WERI-Rb-1 (cell line): ENCODE data around the gene ARID1B.

Experiments
- DNase-seq: peaks from one replicate; pipeline ENCODE4 v3.0.0-alpha.2; 2020
- H3K27ac ChIP-seq: fragments of 250-450 bp; sonication (Bioruptor Pico); 2 replicates; pipeline ENCODE4 v1.5.1; 2020; ENCODE audit warnings: mild to moderate bottlenecking, moderate library complexity
- H3K27me3 ChIP-seq: fragments of 250-450 bp; sonication (Bioruptor Pico); 2 replicates; pipeline ENCODE4 v1.5.1; 2021; ENCODE audit warnings: mild to moderate bottlenecking, low read depth, moderate library complexity; ENCODE audit not compliant: insufficient read depth, severe bottlenecking
- H3K36me3 ChIP-seq: fragments of 250-450 bp; sonication (Bioruptor Pico); 2 replicates; pipeline ENCODE4 v1.5.1; 2020; ENCODE audit warnings: mild to moderate bottlenecking, moderate library complexity
- H3K4me3 ChIP-seq: 2 replicates; pipeline ENCODE4 v1.5.1; 2011; ENCODE audit warnings: low read depth, mild to moderate bottlenecking, control low read depth, low read length
- H3K9me3 ChIP-seq: fragments of 250-450 bp; sonication (Bioruptor Pico); 2 replicates; pipeline ENCODE4 v1.5.1; 2021; ENCODE audit warnings: mild to moderate bottlenecking, moderate library complexity; ENCODE audit not compliant: severe bottlenecking
- TF ChIP-seq, protein P1 (sequence below): IDR thresholded peaks from 2 replicates; pipeline ENCODE4 v1.5.1; 2011; ENCODE audit warnings: low read depth, mild to moderate bottlenecking, control low read depth, inconsistent platforms, low read length

The ARID1B gene

GRCh38 chr6:157163434-157164159 lies 386.4 kb downstream of the ARID1B start:
- DNase-seq, result no peak
- peaks cover 13% of the 10 kb centered on the region for H3K36me3 ChIP-seq
- no peak overlapping the region for H3K4me3 ChIP-seq
- no peaks in the 10 kb centered on the region for H3K27me3 ChIP-seq
- no peak overlapping the region for H3K27ac ChIP-seq
- TF ChIP-seq, protein P1, sequence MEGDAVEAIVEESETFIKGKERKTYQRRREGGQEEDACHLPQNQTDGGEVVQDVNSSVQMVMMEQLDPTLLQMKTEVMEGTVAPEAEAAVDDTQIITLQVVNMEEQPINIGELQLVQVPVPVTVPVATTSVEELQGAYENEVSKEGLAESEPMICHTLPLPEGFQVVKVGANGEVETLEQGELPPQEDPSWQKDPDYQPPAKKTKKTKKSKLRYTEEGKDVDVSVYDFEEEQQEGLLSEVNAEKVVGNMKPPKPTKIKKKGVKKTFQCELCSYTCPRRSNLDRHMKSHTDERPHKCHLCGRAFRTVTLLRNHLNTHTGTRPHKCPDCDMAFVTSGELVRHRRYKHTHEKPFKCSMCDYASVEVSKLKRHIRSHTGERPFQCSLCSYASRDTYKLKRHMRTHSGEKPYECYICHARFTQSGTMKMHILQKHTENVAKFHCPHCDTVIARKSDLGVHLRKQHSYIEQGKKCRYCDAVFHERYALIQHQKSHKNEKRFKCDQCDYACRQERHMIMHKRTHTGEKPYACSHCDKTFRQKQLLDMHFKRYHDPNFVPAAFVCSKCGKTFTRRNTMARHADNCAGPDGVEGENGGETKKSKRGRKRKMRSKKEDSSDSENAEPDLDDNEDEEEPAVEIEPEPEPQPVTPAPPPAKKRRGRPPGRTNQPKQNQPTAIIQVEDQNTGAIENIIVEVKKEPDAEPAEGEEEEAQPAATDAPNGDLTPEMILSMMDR, result no peak
- no peaks in the 10 kb centered on the region for H3K9me3 ChIP-seq

GRCh38 chr6:157164972-157165371 lies 387.8 kb downstream of the ARID1B start:
- TF ChIP-seq, protein P1, result no peak
- Histone ChIP-seq H3K4me3 (no peak overlapping the region), H3K27me3 (no peaks in the 10 kb centered on the region), H3K9me3 (no peaks in the 10 kb centered on the region), H3K27ac (no peak overlapping the region), H3K36me3 (peaks cover 20% of the 10 kb centered on the region)
- no peak for DNase-seq

DNA sequence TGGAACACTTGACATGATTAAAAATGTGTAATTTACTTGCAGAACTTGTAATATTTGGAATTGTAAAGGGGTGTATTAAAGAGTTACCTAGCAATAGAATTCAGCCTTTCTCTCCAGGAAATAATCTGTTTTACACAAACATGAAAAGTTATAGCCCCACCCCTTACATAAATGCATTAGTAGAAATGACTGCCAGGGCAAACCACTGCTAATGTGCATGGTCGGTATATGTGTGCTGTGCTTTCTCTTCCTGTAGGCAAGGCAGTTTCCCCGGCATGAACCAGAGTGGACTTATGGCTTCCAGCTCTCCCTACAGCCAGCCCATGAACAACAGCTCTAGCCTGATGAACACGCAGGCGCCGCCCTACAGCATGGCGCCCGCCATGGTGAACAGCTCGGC lies 389.6 kb downstream of the ARID1B start:
- H3K36me3 ChIP-seq, result peaks cover 20% of the 10 kb centered on the region
- no peaks in the 10 kb centered on the region for H3K27me3 ChIP-seq
- no peak overlapping the region for H3K27ac ChIP-seq
- DNase-seq, result no peak
- no peaks in the 10 kb centered on the region for H3K9me3 ChIP-seq
- TF ChIP-seq, protein P1, result no peak
- H3K4me3 ChIP-seq, result no peak overlapping the region

GRCh38 chr6:157167837-157168236 lies 390.7 kb downstream of the ARID1B start:
- Histone ChIP-seq H3K36me3 (peaks cover 20% of the 10 kb centered on the region), H3K9me3 (no peaks in the 10 kb centered on the region), H3K4me3 (no peak overlapping the region), H3K27ac (no peak overlapping the region; the same call in 1 of the 2 replicates), H3K27me3 (no peaks in the 10 kb centered on the region)
- DNase-seq, result no peak
- TF ChIP-seq, protein P1, result no peak

DNA sequence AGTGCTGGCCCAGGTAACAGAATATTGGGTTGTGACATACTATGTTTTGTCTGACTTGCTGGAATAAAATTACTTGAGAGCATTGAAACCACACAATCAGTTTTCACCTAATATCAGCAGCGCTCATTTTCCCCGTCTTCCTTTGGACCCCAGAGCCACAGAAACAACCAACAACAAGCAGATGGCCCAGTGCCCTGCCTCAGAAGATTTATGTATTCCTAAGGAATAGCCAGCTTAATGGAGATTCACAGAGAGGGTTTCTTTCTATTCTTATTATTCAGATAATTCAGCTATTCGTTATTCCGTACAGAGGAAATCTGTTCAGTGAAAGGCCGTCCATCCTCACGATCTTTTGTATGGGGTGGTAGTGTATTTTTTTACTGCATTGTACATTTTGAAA lies 391.3 kb downstream of the ARID1B start:
- H3K27me3 ChIP-seq, result no peaks in the 10 kb centered on the region
- TF ChIP-seq, protein P1, result no peak
- H3K4me3 ChIP-seq, result no peak overlapping the region
- no peaks in the 10 kb centered on the region for H3K9me3 ChIP-seq
- peaks cover 20% of the 10 kb centered on the region for H3K36me3 ChIP-seq
- H3K27ac ChIP-seq, result no peak overlapping the region; the same call in 1 of the 2 replicates
- DNase-seq, result no peak

GRCh38 chr6:157169226-157169625 lies 392.0 kb downstream of the ARID1B start:
- no peak for DNase-seq
- Histone ChIP-seq H3K4me3 (no peak overlapping the region), H3K36me3 (peaks cover 23% of the 10 kb centered on the region), H3K27me3 (no peaks in the 10 kb centered on the region), H3K27ac (no peak overlapping the region), H3K9me3 (no peaks in the 10 kb centered on the region)
- TF ChIP-seq, protein P1, result no peak
